Calu3 (cell line): ENCODE data around the gene TADA2B. TPM values are rescaled to one million over a fixed set of nuclear protein-coding genes. Genes with fewer than 3 reads are reported as not detected.
"Not testable (repeated sequence)": the region's sequence is repeated elsewhere in the genome, so short reads cannot be mapped to it uniquely, and the experiment has no call there.

ENCODE experiments used
- BruUV-seq: library from RNA; stranded (reverse); fragments of 400-500 nt; replicated peaks from 2 replicates; lab custom pipeline; 2021; lab: Mats Ljungman, UMichigan
- CTCF ChIA-PET: fragments of 300-600 bp; sonication (Branson Sonifier 250); formaldehyde crosslinking; loops from one replicate; lab custom pipeline; 2022; ENCODE audit warnings: antibody characterized with exemption; lab: Charles Lee
- DNase-seq: peaks from one replicate; pipeline ENCODE4 v3.0.0; 2022
- H3K27ac Mint-ChIP-seq: one replicate; pipeline ENCODE4 v1.8.0; 2022; ENCODE audit warnings: mixed read lengths; ENCODE audit not compliant: unreplicated experiment
- H3K27me3 Mint-ChIP-seq: one replicate; pipeline ENCODE4 v1.8.0; 2022; ENCODE audit warnings: mixed read lengths; ENCODE audit not compliant: unreplicated experiment
- H3K36me3 Mint-ChIP-seq: one replicate; pipeline ENCODE4 v1.8.0; 2022; ENCODE audit warnings: mild to moderate bottlenecking, moderate library complexity, mixed read lengths; ENCODE audit not compliant: insufficient read depth, unreplicated experiment
- H3K4me1 Mint-ChIP-seq: one replicate; pipeline ENCODE4 v1.8.0; 2022; ENCODE audit warnings: mild to moderate bottlenecking, low read depth, mixed read lengths; ENCODE audit not compliant: unreplicated experiment
- H3K4me3 Mint-ChIP-seq: one replicate; pipeline ENCODE4 v1.8.0; 2022; ENCODE audit warnings: mild to moderate bottlenecking, low read depth, moderate library complexity, mixed read lengths; ENCODE audit not compliant: unreplicated experiment
- H3K9me3 Mint-ChIP-seq: one replicate; pipeline ENCODE4 v1.8.0; 2022; ENCODE audit warnings: low read depth, mixed read lengths; ENCODE audit not compliant: unreplicated experiment
- CTCF ChIP-seq: fragments of 200-600 bp; IDR thresholded peaks from one replicate; pipeline ENCODE4 v1.8.0; 2022; ENCODE audit warnings: antibody characterized with exemption; ENCODE audit not compliant: unreplicated experiment
- intact Hi-C: fragments of 100-400 bp; cut with micrococcal nuclease; formaldehyde crosslinking; loops from one replicate; pipeline ENCODE4 v1.10.0; 2022; ENCODE audit not compliant: unreplicated experiment
- total RNA-seq: library from RNA; stranded (reverse); gene quantifications from 2 replicates; pipeline ENCODE4 v1.2.3, GENCODE V29; 2022

Gene TADA2B
- total RNA-seq, 1 experiment from 2014 or later, result 15.1 TPM

GRCh38 chr4:7094916-7095315 lies 51.7 kb downstream of the TADA2B start:
- BruUV-seq, result no TSS peak
- no peak overlapping the region for H3K27ac Mint-ChIP-seq
- intact Hi-C loops, result no loop called here
- CTCF ChIA-PET, result no interaction called here
- H3K4me3 Mint-ChIP-seq, result no peak overlapping the region
- H3K27me3 Mint-ChIP-seq, result peaks cover 60% of the 10 kb centered on the region
- H3K9me3 Mint-ChIP-seq, result no peaks in the 10 kb centered on the region
- no peaks in the 10 kb centered on the region for H3K36me3 Mint-ChIP-seq
- no peaks in the 10 kb centered on the region for H3K4me1 Mint-ChIP-seq
- TF ChIP-seq CTCF, result no peak
- no peak for DNase-seq

GRCh38 chr4:7095611-7096155 lies 52.5 kb downstream of the TADA2B start:
- Mint-ChIP-seq H3K9me3 (no peaks in the 10 kb centered on the region), H3K4me3 (no peak overlapping the region), H3K4me1 (no peaks in the 10 kb centered on the region), H3K27ac (no peak overlapping the region), H3K36me3 (no peaks in the 10 kb centered on the region), H3K27me3 (peaks cover 60% of the 10 kb centered on the region)
- BruUV-seq, result no TSS peak
- DNase-seq, result no peak
- intact Hi-C loops, result no loop called here
- TF ChIP-seq CTCF, result no peak
- CTCF ChIA-PET, result no interaction called here

- H3K4me1 Mint-ChIP-seq, result no peaks in the 10 kb centered on the region
- CTCF ChIA-PET, result no interaction called here
- H3K4me3 Mint-ChIP-seq, result no peak overlapping the region
- no peak for DNase-seq
- TF ChIP-seq CTCF, result no peak
- H3K27me3 Mint-ChIP-seq, result peaks cover 58% of the 10 kb centered on the region
- no peaks in the 10 kb centered on the region for H3K36me3 Mint-ChIP-seq
- intact Hi-C loops, result no loop called here
- no peaks in the 10 kb centered on the region for H3K9me3 Mint-ChIP-seq
- no TSS peak for BruUV-seq
- H3K27ac Mint-ChIP-seq, result no peak overlapping the region
Observed at GRCh38 chr4:7096236-7096635, 53.1 kb downstream of the TADA2B start.

GRCh38 chr4:7101692-7102515 lies 58.7 kb downstream of the TADA2B start:
- Mint-ChIP-seq H3K4me1 (peaks cover 7% of the 10 kb centered on the region), H3K4me3 (peak overlapping the region; percentile 79), H3K27me3 (peaks cover 17% of the 10 kb centered on the region), H3K9me3 (no peaks in the 10 kb centered on the region), H3K27ac (no peak overlapping the region), H3K36me3 (peaks cover 13% of the 10 kb centered on the region)
- intact Hi-C loops, result no loop called here
- peak; percentile 66 for DNase-seq
- CTCF ChIA-PET, result no interaction called here
- BruUV-seq, result no TSS peak
- TF ChIP-seq CTCF, result peak; percentile 37

- intact Hi-C loops, H3K4me1 Mint-ChIP-seq, H3K27ac Mint-ChIP-seq, H3K9me3 Mint-ChIP-seq, BruUV-seq, DNase-seq: not testable (repeated sequence)
- Mint-ChIP-seq H3K27me3 (peaks cover 11% of the 10 kb centered on the region), H3K4me3 (peak overlapping the region; percentile 79), H3K36me3 (peaks cover 13% of the 10 kb centered on the region)
- CTCF ChIA-PET, result interaction anchor here (0.6 kb wide), 1 partner anchor 365 kb away, joined by 3 read pairs; no protein-coding TSS in a partner anchor
Observed at GRCh38 chr4:7102516-7102909, 59.3 kb downstream of the TADA2B start.
